GM19099 (cell line): Measurements from ENCODE around the gene KDSR.

Source experiments
- POLR2A ChIP-seq: IDR thresholded peaks from 3 replicates; pipeline ENCODE4 v1.6.1; 2011; ENCODE audit warnings: low read depth; ENCODE audit not compliant: insufficient read length; ENCODE audit errors: extremely low read depth

Gene KDSR

DNA sequence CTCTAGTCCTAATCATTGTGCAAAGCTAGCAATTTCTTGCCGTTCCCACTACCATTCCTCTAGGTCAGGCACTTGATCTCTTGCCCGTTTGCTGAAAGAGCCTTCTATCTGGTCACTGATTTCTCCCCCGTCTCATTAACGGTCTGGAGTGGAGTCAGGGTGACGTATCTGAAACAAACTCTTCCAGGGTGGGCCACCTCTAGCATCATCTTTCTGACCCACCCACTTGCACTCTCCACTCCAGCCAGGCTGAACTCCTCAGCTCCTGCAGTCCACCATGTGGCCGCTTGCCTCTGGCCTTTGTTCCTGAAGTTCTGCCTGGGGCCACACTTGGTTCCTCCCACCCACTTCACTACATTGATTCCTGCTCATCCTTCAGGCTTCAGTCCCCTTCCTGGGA, 60.8 kb downstream of the KDSR start:
- no peak for TF ChIP-seq POLR2A

DNA sequence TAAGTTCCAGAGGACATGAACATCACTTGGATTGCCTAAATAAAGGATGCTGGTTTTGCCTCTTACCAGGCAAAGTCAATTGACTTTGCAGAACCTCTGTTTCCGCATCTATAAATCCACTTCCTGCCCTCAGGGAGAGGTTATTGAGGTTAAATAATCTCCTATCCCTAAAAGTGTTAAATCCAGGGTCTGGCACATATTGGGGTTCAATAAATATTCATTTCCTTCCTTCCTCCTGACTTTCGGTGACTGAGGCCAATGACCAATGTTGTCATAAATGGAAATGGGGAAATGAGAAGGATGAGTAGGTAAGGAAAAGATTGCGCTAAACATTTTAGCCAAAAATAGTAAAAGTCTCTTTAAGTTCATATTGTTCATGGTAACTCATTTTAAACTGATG, 63.5 kb downstream of the KDSR start:
- no peak for TF ChIP-seq POLR2A

DNA sequence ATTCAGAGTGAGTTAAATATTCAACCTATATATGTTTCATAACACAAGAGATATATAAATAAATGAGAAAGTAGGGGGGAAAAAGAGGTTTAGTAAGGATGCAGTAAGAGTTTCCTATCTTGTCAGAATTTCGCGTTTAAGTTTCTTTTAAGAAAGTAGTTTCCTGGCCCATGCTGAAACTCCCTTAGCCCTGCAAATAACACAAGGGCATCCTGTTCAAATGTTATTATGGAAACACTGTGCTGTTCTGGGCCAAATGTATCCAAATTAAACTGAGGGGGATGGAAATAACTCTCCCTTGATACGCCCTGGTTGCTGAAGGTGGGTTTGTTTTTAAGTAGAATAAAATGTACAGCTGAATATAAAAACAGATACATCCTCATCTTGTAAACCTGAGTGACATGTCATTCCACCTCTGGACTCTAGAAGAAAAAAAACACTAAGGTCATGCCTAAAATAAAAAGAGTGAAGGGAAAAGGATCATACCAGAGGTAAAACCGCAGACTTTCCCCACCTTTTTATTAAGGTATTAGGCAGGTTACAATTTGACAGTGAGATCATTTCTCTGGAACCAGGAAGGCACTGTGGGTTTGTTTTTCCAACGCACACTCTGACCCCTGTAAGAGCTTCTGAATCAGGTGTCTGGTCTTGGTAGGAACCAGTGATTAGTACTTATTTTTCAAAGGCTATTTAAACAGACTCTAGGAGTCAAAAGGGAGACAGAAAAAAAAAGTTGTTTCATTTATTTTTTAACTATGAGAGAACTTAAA, 64.2 kb downstream of the KDSR start:
- TF ChIP-seq POLR2A = no peak

DNA sequence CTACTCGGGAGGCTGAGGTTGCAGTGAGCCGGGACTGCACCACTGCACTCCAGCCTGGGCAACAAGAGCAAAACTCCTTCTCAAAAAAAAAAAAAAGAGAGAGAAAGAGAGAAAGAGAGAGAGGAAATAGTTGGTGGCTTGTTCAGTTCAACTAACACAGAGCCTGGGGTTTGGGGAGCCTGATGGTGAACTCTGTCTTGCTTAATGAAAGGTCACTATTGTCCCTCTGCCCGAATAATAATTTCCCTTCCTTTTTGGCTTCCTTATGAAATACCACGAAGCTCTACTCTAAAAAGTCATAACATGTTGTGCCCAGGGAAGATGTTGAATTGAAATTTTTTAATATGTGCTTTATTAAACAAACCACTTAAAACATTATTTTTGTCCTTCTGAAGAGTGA, 64.8 kb downstream of the KDSR start:
- no peak for TF ChIP-seq POLR2A

DNA sequence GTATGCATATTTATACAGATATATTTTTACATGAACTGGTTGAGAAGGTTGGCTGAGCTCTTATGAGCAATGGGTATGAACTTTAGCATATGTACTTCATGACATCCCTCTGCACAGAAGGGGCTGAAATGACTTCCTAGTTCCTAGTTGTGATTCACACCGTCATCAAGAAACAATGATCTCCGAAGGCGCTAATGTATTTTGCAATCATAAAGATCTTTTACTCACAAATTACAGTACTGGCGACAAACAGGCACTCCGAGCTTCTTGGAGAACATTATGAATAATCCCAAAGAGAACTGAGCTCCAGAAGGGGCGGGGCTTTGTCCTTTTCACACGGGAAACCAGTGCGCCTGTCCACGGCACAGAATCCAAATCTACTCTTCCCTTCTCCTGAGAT, 65.6 kb downstream of the KDSR start:
- TF ChIP-seq POLR2A = no peak

DNA sequence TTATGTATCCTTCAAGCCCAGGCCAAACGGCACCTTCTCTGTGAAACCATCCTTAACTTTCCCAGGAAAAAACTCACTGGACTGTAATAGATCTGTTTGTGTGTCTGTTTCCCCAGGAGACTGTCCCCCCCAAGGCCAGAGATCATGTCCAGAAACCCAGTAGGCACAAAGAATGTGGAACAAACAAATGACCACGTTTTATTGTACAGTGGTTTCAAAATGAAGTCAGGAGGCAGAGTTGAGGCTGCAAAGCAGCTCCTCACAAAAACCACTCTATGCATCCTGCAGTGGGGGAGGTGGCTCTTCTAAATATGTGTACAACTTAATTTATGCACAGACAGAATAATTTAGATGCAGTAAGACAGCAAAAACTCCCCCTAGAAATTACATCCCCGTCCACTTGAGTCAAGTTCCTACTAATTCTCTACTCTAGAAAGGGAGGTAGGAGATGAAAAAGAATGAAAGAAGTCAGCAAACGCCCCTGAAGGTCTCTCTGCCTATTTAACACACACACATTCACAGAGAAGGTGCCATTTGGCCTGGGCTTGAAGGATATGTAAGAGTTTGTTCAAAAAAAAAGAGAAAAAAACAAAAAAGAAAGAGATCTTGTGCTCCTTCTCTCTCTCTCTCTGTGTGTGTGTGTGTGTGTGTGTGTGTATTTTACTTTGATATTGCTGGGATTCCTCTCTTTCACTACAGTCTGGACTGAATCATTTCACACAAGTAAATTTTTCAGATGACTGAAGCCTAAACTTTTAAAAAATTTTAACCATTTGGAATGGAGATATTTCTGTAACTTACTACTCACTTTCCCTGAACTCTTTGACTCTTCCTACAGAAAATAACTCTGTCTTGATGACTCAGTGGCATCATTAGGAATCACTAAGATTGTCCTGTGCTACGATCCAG, 66.9 kb downstream of the KDSR start:
- no peak for TF ChIP-seq POLR2A

DNA sequence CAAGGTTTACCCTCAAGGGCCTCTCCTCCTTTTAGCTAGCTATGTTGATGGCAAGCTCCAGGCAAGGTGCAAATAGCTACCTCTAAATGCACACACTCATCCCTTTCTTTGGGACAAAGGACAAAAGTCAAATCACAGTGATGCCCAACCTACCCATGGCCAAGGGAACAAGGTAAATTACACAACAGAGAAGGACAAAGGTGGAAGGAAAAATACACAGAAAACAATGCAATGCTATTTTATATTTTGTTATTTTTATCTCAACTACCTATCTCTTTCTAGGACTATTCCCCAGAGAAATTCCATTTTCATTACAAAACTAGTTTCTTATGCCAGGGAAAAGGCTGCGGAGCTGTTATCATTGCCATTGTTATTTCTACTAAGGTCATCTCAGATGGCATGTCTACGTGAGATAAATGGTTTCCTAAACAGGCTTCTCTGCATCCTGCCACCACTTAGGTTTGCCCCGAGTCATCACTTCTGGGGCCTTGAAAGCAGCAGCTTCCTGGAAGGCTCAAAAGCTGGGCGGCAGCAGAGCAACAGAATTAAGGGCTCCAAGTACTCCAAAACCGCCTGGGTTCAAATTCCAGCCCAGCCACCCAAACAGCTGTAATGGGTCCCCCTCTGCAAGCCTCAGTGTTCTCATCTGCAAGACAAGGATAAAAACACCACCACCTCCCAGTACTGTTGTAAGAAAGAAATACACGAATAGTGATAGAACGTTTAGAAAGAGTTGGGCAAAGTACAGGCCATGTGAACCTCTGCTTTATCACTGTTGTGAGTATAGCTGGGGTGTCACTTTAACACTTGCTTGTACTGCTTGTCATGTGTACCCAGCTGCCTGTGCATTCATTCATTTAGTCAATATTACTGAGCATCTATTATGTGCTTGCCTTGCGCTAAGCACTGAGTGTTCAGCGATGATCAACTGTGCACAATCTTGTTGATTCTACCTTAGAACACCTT, 68.3 kb downstream of the KDSR start:
- TF ChIP-seq POLR2A = no peak

DNA sequence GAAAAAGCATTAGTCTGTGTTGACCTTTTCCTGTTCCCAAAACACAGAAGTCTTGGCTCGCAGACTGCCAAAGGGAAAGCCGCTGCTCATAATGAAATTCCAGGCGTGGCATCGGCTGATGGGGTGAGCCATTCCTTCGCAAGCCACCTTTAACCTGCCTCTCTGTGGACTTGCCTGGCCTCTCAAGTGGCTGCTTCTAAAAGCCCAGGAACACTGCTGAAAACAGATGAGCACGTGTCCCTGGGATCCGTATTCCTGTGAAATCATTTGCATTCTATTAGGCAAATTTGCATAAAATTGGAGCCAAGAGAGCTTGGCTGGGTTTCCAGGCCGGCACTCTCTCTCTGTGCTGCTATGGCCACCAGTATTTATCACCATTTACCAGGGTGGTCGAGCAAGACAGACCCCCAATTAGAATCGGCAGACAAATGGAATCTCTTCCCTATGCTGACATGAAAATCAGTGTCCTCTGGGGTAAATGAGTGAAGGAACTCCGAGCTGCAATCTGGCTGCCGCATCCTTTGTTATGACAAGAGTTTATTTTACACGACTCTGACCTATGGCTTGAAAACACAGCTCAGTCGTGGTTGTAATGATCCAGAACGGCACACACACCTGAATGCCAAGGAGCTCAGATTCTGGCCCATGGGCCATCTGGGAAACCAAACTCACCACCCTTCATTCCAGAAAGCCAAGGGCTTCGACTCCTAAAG, 69.2 kb downstream of the KDSR start:
- TF ChIP-seq POLR2A = no peak

DNA sequence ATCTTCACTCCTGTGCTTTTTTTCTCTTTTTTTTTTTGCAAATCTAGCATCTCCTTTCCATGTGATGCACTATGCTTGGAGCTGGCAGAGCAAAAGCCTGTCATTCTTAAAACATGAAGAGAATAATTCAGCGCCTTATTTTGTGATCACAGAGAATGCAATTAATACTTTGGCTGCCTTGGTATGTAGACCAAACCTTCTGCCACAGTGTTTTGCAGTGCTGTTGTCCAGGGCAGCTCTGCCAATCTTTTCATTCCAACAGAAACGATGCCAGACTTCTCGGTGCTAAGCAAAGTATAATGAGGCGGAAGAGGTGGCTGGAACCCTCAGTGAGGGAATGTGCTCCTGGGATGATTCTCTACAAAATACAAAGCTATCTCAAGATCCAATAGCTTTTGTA, 73.1 kb downstream of the KDSR start:
- no peak for TF ChIP-seq POLR2A

DNA sequence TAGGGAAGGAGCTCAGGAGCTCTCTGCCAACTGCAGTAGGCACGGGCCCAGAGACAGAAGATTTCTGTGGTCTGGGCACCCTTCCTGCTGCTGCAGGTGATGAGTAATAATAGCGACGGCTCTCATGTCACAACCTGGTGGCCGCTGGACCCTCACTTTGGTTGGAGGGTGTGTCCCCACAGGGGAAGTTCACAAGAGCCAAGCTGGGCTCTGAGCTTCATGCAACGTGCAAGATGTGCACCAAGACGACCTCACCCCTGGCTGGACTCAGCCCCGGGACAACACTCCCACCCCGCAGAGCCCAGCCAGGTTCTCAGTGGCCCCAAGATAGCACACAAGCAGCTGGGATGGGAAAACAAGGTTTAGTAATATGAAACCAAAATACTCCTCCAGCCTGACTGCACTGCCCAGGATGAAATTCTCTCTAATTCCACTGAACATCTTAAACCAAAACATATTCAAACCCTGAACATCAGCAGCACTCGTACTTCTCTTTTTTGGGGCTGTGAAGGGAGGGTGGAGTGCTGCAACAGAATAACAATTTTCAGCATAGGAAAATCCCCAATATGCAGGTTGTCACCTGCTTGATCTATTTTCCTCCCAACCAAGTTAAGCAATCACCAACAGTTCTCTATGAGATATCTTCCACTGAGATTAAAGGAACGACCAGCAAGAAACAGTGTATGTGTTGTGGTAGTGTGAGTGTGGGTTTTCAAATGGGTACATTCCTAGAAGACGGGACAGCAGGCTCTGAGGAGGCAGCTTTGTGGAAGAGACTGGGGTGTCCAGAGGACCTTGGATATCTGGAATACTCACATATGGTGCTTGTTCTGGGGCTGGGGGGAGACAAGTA, 73.9 kb downstream of the KDSR start:
- TF ChIP-seq POLR2A = no peak

DNA sequence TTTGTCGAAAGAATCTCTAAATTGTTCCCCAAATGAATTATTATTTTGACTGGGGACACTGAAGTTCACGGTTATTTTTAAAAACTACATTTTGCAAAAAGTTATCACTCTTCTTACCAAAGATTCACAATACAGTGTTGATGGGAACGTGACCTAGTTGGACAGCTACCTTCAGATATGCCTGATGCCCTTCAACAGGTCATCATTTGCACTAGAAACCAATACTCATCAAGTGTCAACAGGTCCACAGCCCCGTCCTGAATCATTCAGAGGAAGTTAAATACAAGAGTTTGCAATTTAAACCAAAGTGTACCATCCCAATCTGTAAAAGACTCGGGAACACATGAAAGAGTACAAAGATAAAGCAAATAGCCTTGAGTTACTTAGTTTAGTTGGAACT, 75.7 kb downstream of the KDSR start:
- TF ChIP-seq POLR2A = no peak

DNA sequence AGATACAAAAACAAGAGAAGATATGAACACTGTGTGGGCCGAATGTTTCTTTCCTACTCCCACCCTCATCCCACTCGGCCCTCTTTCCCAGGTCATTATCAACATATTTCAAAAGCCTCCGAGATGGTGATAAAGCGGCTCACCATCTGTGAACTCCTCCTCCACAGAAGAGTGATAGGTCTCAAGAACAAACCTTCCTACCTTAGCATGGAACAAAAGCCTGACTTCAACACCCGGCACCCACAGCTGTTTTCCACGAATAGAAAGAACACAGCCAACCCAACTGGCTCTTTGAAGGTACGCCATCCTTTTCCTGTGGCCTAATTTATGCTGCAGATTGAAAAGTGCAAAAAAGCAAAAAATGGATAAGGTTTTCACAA, 76.2 kb downstream of the KDSR start:
- TF ChIP-seq POLR2A = no peak

DNA sequence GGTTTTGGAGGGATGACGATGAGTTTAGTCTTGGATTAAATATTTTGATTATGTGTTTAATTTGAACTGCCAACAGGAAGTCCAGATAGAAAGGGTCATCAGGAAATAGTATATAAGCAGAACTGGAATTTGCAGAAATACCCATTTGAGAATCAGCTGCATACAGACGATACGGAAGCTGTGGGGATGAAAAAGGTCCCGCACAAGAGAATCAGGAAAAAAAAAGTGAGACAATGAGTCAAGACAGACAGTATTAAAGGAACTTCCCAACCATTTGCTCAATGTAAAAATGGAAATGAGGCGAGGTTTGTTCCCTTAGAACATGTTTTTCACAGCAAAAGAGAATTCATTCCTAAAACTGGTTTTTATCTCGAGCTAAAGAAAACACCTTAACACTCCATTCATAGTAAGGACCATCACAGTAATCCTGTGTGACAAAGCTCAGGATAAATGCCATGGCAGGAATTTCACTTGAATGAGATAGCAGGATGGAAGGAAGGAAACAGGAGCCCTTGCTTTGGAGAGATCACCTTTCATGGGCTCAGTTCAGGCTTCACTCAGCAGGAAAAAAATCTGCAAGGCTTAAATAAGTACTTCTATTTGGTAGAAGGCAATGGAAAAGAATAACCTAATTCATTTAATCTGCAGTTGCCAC, 76.7 kb downstream of the KDSR start:
- no peak for TF ChIP-seq POLR2A
